Amniotic stem cell (primary cell): ENCODE measurements around the gene MAGI2.
"Not testable (repeated sequence)": the region's sequence is repeated elsewhere in the genome, so short reads cannot be mapped to it uniquely, and the experiment has no call there.

Experiments
- DNase-seq: peaks from one replicate; lab custom pipeline; 2025; lab: John Stamatoyannopoulos, UW

The MAGI2 gene

GRCh38 chr7:78636727-78637126 is 816.7 kb downstream of the MAGI2 start:
- no peak for DNase-seq

DNA sequence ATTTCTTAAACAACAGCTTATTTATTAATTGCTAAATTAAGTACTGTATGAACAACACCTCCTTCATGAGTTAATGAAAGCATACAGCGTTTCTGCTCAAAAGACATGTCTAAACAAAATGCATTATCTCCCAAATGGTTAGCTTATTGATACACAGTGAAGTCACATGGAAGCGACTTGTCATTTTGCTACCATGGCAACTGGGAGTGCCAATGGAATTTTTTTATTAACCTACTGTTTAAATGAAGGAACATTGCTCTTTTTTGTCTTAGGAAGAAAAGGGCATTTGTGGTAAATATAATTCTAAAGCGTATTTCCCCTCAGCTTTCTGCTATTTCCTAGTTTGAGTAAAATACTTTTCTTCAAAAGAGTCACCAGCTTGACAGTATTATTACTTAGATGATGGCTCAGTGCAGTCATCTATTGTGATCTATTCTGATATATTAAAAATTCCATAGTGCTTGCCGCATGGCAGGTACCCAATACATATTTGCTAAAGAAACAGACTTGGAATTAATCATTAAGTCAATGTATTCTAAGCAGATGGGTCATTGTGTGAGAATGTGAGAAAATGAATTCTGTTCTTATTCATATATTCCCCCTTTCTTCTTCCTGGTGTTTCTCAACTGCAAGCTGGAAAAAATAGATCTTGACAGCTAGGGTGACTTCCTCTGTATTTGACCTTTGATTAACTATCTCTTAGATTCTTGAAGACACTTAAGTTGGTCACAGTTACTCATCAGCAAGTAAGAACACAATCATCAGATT is 818.3 kb downstream of the MAGI2 start:
- DNase-seq, result no peak

DNA sequence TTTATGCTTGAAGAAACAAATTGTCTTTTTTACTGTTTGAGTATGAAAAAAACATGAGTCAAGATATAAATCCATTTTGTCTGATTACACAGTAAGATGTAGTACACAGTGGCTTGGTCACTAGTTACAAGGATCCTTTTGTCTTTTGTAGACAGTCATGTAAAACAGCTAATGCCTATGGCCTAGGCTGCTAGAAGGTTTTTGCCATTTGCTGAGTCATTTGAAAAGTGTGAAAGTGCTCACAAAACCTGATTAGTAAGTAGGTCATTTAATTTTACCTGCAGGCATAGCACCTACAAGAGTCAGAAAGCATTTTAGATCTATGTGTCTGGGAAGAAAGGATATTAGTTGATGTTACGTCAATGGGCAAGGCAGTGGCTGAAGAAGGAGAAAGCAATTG is 819.4 kb downstream of the MAGI2 start:
- no peak for DNase-seq

GRCh38 chr7:78620920-78621319 is 832.5 kb downstream of the MAGI2 start:
- DNase-seq, result no peak

DNA sequence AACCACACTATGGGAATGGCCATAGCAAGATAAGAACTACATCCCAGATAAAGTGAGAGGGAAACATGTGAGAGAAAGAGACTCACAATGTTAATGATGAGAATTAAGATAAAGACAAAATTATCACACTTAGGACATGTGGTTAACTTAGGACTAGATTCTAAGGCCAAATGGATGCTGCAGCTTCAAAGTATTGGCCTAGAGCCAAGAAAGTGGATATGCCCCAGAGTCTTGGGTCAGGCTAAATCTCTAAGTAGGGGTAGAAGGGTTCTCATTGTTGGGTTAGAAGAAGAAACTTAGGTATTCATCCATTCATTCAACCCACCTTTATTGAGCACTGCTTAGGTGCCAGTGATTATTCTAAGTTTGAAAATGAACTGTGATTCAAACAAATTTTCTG is 836.9 kb downstream of the MAGI2 start:
- DNase-seq, result no peak

GRCh38 chr7:78609281-78609680 is 844.2 kb downstream of the MAGI2 start:
- no peak for DNase-seq

- no peak for DNase-seq
These were observed 846.4 kb downstream of the MAGI2 start for GRCh38 chr7:78607099-78607498.

GRCh38 chr7:78605119-78605518 is 848.3 kb downstream of the MAGI2 start:
- no peak for DNase-seq

DNA sequence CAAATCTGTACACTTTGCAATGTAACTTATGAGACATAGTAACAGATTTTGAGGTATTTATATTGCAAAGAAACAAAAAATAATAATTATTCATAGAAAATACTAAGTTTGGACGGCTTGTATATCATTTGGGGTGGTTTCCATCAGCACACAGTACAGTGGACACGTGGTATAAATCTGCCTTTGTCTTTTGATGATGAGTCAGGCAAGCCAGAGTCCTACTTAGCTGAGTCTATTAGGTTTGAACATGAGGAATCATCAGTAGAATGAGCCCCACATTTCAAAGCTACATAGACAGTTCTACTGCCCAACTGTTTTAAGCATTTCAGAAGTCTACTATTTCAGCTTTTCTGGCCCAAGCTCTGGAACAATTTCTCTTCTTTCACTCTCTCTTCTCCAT is 851.7 kb downstream of the MAGI2 start:
- no peak for DNase-seq

DNA sequence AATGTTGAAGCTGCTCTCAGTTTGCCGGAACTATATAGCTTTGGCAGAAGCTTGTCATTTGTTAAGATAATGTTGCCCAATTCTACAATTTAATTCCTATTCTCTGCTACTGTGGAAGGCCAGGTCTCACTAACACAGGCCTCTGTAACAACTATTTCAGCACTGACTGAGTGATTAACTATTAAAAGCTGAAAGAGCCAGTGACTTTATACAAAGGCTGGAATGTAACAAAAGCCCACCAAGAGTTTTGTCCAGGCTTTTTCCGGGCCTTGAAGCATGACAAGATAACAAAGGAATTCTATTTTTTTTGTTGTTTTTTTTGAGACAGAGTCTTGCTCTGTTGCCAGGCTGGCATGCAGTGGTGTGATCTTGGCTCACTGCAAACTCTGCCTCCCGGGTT is 859.3 kb downstream of the MAGI2 start:
- DNase-seq, result no peak

GRCh38 chr7:78588393-78588792 is 865.1 kb downstream of the MAGI2 start:
- no peak for DNase-seq

DNA sequence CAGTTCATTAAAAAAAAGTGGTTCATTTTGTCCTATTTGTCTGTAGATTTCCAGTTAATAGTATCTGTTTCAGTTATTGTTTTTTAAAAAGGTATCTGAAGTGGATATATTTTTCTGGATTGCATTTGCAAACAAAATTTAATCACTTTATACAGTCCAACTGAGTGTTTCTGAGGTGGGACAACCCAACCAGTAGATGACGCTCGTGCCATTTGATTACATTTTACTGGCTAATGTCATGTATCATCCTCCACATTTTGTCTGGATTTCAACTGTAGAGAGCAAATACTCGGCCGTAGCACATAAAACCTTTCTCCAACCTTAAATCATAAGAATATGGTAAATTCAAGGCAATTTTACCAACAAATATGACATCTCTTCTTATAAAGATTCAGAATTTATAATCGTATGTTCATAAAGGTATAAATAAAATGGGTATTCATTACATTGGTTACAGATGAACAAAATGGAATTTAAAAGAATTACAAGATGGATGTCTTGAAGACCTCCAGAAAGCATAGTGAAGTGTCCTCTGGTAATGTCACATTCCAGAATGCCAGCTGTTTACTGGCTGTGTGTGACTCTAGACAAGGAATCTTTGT is 865.9 kb downstream of the MAGI2 start:
- DNase-seq, result no peak

GRCh38 chr7:78585980-78586379 is 867.5 kb downstream of the MAGI2 start:
- no peak for DNase-seq

DNA sequence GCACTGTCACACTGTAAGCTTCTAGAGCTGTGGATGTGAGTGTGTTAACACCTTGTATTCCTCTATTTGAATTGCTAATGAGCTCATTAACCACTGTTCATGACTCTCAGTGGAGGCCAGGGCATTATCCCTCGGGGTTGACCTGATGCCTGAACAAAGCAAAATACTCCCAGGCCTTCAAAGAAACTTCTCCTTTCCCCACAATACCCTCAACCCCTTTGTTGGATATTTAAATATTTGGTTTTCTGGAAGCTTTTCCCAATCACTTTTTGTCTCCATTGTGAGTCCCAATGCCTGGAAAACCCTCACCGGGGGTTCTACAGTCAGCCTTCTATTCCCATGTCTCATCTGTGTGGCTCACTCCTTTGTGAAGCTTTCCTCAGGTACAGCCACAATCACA is 874.8 kb downstream of the MAGI2 start:
- DNase-seq, result no peak

DNA sequence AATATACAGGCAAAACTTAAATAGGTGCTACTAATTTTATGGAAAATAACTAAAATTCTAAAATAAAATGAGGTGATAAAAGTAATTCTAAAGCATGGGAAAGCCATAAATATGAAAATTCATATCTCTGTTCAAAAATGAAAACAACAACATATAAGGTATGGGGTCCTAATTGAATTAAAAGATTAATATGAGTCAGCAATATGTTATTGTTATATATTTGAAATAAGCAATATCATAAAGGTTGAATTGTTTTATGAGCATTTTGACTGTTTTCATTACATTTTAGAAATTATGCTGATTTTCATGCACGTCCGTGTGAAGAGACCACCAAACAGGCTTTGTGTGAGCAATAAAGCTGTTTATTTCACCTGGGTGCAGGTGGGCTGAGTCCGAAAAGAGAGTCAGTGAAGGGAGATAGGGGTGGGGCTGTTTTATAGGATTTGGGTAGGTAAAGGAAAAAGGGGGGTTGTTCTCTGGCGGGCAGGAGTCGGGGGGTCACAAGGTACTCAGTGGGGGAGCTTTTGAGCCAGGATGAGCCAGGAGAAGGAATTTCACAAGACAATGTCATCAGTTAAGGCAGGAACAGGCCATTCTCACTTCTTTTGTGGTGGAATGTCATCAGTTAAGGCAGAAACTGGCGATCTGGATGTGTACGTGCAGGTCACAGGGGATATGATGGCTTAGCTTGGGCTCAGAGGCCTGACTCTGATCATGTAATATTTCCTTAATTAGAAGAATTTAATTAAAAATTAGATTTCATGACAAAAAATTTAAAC is 876.1 kb downstream of the MAGI2 start:
- DNase-seq, result not testable (repeated sequence)

GRCh38 chr7:78576236-78576635 is 877.2 kb downstream of the MAGI2 start:
- DNase-seq, result no peak

DNA sequence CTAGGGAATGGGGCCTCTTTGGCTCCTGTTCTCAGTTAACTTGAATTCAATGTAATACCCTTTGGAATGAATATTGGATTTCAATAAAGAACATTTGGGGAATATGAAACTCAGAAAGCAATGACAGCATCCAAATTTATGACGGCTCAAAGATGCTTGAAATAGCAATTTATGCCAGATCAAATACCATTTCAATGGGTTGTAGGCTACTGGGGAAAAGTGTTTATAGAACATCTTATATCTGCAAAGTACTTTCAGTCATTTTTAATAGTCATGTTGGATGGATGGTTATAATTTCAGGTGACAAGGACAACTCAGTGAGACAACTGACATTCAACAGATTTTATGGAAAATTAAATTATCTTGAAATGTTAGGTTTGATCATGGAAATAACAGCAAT is 882.2 kb downstream of the MAGI2 start:
- DNase-seq, result no peak

- DNase-seq, result no peak
These were observed 884.8 kb downstream of the MAGI2 start for GRCh38 chr7:78568690-78569089.

GRCh38 chr7:78567836-78568235 is 885.6 kb downstream of the MAGI2 start:
- no peak for DNase-seq

DNA sequence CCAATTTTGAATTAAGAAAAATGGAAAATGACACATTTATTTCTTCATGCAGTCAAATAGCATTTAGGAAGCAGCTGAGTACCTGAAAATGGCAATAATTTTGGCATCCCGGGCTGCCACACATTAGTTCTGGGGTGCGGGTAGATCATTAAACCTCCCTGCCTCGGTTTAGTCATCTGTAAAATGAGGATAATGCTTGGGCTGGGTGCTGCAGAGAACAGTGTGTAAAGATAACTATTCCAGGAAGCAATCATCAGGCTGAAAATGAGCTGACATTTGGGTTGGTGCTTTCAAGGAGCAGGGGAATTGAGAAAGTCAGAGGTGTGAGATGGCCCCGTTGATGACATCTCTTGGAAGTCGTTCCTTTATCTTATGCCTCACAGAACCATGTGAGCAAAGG is 887.7 kb downstream of the MAGI2 start:
- DNase-seq, result no peak

- no peak for DNase-seq
These were observed 890.3 kb downstream of the MAGI2 start for GRCh38 chr7:78563191-78563590.

DNA sequence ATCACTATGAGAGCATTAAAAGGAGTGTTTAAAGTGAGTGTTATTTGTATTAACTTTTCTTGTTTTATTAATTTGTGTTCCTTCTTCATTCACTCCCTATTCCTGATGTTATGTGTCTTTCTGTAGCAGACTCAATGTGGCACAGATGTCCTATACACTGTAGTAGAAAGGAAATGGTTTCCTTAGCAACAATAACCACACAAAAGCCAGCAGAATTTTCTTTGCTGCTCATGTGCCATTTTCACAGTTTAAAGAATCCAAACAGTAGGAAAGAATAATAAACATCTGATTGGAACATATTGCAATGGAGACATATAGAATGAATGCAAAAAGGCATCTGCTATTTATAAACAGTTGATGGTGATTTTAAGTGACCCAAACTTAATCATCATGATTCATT is 891.3 kb downstream of the MAGI2 start:
- DNase-seq, result no peak

DNA sequence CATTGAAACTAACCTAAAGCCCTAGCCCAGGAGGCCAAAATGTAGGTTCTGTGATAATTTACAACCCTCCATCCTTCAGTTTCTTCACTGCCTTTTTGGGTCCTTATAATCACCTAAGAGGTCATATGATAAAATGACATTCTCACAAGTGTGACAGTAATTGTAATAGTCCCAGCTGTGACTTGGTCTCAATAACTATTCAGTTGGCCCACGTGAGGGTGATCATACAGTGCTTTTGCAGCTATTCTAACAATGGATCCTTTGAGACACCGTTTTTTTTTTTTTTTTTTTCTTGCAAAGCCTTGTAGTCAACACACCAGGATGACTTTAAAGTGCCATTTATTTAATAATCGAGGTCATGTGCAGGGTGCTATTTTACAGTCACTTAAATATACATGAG is 894.9 kb downstream of the MAGI2 start:
- DNase-seq, result no peak
